PC-3 (cell line): Measurements from ENCODE around the gene LATS2.

Source experiments
- EZH2 ChIP-seq: fragments of 300-600 bp; sonication (generic); IDR thresholded peaks from one replicate; pipeline ENCODE4 v1.6.1; 2017; ENCODE audit warnings: antibody characterized with exemption, mild to moderate bottlenecking, low read length; ENCODE audit not compliant: unreplicated experiment
- TF ChIP-seq, protein P1 (sequence below): fragments of 300-600 bp; sonication (generic); conservative IDR thresholded peaks from 2 replicates; pipeline ENCODE4 v1.5.1; 2017; ENCODE audit warnings: antibody characterized with exemption, low read depth, mild to moderate bottlenecking, low read length

GRCh38 chr13:20998649-20999415 is 62.6 kb downstream of the LATS2 start:
- TF ChIP-seq, protein P1, sequence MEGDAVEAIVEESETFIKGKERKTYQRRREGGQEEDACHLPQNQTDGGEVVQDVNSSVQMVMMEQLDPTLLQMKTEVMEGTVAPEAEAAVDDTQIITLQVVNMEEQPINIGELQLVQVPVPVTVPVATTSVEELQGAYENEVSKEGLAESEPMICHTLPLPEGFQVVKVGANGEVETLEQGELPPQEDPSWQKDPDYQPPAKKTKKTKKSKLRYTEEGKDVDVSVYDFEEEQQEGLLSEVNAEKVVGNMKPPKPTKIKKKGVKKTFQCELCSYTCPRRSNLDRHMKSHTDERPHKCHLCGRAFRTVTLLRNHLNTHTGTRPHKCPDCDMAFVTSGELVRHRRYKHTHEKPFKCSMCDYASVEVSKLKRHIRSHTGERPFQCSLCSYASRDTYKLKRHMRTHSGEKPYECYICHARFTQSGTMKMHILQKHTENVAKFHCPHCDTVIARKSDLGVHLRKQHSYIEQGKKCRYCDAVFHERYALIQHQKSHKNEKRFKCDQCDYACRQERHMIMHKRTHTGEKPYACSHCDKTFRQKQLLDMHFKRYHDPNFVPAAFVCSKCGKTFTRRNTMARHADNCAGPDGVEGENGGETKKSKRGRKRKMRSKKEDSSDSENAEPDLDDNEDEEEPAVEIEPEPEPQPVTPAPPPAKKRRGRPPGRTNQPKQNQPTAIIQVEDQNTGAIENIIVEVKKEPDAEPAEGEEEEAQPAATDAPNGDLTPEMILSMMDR, result no peak
- TF ChIP-seq EZH2, result no peak
